ENCODE measurements around the gene PRR12. TPM values are rescaled to one million over a fixed set of nuclear protein-coding genes. Genes with fewer than 3 reads are reported as not detected.

PRR12 gene, protein sequence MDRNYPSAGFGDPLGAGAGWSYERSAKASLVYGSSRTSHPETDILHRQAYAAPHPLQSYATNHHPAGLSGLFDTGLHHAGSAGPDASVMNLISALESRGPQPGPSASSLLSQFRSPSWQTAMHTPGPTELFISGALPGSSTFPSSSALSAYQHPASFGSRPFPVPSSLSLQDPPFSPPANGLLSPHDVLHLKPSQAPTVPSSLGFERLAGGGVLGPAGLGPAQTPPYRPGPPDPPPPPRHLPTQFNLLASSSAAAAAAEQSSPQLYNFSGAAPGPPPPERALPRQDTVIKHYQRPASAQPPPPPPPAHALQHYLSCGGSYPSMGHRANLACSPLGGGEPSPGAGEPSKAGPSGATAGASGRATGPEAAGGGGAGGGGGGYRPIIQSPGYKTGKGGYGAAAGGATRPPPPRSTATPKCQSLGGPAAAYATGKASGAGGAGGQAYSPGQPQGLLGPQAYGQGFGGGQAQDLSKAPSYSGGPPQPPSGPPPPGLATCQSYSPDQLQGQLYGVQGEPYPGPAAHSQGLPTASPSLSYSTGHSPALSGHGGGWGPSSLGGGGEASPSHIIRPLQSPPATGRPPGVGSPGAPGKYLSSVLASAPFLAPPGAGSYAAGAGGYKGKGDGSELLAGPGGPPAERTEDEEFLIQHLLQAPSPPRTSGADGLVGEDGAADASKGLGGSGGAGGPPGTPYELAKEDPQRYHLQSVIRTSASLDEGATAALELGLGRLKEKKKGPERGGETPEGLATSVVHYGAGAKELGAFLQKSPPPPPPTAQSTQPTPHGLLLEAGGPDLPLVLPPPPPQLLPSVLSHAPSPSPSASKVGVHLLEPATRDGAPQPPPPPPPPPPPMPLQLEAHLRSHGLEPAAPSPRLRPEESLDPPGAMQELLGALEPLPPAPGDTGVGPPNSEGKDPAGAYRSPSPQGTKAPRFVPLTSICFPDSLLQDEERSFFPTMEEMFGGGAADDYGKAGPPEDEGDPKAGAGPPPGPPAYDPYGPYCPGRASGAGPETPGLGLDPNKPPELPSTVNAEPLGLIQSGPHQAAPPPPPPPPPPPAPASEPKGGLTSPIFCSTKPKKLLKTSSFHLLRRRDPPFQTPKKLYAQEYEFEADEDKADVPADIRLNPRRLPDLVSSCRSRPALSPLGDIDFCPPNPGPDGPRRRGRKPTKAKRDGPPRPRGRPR (N-terminal part only)
- total RNA-seq: 42.7 TPM

DNA sequence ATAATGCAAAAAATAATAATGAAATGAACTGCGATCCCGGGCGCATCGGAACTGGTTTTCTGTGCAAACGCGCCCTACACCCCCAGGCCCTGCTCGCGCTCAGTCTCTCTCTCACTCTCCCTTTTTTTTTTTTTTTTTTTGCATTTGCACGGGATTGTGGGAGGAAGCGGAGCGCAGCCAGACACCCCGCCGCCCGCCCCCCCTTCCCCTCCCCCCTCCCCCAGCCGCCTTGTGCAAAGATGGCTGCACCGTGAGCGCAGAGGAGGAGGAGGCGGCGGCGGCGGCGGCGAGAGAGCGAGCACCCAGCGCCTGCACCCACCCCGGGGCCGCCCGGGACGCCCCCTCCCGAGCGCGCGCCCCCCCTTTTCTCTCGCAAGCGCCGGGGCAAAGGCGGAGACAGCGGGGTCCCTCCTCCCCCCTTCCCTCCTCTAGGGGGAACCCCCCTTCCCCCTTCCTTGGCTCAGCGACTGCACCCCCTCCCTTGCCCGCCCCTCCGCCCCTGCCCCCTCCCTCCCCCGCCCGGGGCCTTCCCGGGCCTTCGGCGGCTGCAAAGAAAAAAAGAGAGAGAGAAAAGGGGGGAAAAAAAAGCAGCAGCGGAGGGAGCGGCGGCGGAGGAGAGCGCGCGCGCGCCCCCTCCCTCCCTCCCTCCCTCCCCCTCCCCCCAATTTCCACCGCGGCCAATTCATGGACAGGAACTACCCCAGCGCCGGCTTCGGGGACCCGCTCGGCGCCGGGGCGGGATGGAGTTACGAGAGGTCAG is at the start of gene PRR12:
Gene PRR12 (plus strand): TSS at position 212 of the 760 bp plus-strand sequence. CDS start 473 bp downstream, at position 685.
- DNase-seq (ENCODE audit: low spot score): peak; percentile 45

DNA sequence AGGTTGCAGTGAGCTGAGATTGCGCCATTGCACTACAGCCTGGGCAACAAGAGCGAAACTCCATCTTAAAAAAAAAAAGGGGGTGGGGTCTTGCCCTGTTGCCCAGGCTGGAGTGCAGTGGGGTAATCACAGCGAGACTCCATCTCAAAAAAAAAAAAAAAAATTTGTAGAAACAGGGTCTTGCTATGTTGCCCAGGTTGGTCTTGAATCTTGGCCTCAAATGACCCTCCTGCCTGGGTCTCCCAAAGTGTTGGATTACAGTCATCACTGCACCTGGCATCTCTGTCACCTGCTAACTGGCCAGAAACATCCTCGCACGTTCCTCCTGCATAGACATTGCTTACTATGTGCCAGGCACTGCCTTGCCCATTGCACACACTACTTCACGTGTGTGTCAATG is 49.1 kb upstream of the PRR12 start:
- no peak for DNase-seq (ENCODE audit: low spot score)

DNA sequence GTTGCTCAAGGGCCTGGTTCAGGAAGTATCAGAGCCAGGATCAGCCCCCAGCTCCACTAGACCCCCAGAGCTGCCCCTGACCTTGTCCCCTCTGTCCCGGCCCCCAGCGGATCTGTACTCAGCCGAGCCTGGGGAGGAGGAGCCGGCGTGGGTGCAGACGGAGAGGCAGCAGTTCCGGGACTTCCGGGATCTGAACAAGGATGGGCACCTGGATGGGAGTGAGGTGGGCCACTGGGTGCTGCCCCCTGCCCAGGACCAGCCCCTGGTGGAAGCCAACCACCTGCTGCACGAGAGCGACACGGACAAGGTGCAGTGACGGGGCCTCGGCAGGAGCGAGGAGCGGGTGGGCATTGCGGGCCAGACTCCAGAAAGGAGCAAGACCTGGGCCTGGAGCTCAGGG is 48.5 kb upstream of the PRR12 start:
- no peak for DNase-seq (ENCODE audit: low spot score)

DNA sequence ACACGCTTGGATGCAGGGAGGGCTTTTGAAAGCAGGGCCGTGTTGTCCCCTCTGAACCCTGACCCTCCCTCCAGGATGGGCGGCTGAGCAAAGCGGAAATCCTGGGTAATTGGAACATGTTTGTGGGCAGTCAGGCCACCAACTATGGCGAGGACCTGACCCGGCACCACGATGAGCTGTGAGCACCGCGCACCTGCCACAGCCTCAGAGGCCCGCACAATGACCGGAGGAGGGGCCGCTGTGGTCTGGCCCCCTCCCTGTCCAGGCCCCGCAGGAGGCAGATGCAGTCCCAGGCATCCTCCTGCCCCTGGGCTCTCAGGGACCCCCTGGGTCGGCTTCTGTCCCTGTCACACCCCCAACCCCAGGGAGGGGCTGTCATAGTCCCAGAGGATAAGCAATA is 48.0 kb upstream of the PRR12 start:
- DNase-seq (ENCODE audit: low spot score): no peak

DNA sequence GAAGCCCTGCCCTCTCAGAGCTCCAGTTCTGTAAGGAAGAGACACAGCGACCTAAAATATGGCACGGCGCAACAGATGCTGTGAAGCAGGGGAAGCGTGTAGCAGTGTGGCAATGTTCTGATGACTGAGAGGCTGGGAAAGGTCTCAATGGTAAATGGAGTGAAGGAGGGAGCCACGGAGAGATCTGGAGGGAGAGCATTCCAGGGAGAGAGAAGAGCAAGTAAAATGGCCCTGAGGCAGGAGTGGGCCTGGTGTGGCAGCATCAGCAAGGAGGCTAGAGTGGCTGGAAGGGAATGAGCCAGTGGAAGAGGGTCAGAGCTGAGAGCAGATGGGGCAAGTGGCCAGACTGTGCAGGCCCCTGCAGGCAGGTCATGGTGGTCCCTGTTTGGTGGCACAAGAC is 46.8 kb upstream of the PRR12 start:
- no peak for DNase-seq (ENCODE audit: low spot score)

DNA sequence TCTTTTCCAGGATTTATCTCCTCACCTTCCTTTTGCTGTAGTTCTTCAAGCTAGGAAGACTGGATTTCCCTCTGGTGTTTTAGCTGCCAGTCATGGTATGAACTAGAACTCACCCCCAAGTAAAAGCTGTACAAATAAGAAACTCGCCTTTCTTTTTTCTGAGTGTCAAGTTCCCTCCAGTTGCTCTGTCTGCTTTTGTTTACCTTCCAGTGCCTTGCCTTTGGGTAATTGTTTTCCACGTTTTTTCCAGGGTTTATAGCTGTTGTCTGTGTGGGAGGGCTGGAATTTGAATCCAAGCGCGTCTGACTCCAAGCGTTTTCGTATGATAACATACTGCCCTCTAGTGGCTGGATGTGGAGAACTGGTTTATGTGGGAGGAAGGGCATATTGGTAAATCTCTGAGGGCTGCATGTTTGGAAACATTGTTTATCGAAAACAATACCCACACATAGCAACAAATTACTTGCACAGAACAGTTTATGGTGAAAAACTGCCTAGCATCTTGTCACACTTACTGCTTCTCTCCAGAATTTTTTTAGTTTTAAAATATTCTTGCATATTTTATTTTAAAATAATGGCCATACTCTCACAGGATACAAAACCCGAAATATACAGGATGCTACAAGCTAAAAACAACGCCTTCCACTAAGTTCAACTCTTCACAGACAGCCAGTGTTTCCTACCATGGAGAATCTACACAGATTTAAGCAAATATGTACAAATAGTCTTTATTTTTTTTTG is 44.0 kb upstream of the PRR12 start:
- DNase-seq (ENCODE audit: low spot score): peak; percentile 88

DNA sequence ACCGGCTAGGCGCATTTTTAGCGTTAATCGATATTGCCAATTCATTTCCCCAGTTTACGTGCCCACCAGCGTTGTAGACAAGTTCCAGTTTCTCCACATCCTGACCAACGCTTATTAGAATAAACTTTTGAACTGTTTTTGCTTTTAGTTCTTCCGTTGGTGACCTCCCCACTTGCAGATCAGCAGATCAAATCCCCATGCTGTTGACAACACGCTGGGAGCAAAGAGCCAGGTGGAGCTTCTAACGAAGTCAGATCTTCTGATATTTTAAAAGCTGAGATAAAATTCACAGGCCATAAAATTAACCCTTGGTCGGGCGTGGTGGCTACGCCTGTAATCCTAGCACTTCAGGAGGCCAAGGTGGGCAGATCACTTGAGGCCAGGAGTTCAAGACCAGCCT is 41.9 kb upstream of the PRR12 start:
- DNase-seq (ENCODE audit: low spot score): no peak

DNA sequence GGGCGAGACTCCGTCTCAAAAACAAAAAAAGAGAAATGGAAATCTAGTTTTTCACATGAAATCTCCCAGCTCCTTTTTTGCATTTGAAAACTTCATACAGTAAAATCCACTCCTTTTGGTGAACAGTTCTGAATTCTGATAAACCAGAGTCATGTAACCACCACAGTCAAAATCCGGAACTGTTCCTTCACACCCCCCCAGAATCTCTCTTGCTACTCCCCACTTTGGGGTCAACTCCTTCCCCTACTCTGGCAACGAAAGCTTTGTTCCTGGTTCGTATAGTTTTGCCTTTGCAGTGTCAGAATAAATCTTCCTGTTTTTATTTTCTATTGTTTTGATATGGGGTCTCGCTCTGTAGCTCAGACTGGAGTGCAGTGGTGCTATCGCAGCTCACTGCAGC is 39.5 kb upstream of the PRR12 start:
- no peak for DNase-seq (ENCODE audit: low spot score)

DNA sequence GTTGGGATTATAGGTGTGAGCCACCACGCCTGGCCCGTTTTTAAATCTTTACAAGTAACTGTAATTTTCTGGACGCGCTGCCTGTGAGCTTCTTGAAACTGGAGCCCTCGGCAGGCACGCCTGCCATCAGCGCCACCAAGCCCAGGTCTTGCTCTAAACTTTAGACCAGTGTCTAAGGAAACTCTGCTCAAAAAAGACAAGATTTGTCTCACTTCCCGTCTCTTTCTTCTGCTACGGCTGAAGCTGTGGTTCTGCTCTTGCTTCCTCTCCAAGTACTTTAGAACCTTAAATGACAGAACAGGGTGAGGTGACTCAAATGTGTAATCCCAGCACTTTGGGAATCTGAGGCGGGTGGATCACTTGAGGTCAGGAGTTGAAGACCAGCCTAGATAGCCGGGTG is 38.2 kb upstream of the PRR12 start:
- DNase-seq (ENCODE audit: low spot score): no peak

DNA sequence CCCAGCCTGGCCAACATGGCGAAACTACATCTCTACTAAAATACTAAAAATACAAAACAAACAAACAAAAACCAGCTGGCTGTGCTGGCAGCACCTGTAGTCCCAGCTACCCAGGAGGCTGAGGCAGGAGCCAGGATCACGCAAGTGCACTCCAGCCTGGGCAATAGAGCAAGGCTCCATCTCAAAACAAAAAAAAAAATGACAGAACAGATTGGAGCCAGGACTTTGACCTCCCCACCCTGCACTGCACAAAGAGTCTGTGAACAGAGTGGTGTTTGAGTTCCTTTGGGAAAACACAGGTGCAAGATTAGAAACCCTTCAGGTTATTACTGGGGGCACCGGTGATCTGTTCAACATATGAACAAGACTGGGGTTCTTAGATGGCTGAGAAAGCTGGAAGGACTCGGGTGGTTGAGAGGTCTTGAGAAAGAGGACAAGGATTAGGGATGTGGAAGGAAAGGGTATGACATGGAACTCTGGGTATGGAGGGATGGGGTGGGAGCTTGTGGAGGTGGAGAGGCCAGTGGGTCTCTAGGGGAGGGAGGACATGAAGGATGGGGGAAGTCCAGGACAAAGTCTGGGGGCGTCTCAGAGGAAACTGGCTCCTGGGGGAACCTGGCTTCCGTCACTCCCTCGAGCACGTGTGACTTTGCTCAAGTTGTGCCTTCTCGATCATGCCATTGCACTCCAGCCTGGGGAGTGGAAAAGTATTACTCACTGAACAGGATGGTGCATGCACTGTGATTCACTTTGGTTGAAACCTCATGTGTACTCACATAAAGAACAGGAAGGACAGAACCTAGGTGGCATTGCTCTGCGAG is 37.3 kb upstream of the PRR12 start:
- DNase-seq (ENCODE audit: low spot score): no peak

DNA sequence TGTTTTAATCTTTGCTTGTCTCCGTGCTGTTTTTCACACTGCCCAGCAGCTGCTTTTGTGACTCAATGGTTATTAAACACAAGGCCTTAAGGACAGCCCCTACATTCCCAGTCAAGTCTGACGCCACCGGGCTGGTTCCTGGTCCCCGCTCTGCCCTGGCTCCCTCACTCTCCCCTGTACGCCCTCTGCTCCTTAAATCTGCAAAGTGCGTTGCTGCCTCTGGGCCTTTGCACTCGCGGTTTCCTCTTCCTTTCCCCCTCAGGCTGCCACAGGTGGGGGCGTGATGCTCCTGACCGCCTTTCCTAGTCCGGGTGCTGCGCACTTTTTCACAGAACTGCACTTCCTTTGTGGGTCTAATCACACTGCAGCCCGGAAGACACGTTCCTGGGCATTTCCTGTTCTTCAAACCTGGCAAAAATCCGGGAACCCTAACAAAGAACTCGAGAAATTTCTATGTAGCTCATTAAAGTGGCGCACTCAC is 36.2 kb upstream of the PRR12 start:
- no peak for DNase-seq (ENCODE audit: low spot score)

DNA sequence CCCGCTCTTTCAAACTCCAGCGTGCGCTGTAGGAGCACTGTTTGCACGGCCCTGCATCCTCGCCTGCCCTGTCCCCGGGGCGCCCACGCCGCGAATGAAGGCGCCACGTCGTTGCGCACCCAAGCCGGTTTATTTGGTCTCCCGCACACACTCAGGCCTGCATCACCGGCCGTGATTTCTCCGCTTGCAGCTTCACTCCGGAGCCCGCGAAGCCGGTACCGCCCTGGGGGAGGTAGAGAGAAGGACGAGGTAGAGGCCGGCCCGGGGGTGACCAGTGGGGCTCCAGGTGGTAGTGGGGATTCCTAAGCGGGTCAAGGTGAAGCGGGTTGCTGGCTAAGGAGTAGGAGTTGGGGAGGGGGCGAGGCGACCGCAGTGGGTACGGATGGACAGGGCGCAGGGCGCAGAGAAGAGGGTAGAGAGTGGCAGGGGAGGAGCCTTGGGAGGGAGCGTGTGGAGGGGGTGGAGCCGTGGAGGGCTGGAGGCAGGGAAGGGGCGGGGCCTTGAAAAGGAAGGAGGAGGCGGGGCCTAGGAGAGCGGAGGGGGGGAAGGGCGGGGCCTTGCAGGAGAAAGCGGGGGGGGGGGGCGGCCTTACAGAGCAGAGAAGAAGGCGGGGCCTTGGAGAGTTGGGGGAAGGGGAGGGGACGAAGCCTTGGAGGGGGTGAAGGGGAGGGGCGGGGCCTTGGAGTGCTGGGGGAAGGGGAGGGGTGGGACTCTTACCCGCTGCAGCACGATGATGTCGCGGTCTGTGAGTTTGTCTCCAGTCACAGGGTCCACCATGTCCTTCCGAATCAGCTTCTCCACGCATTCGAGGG is 35.2 kb upstream of the PRR12 start:
- peak; percentile 35 for DNase-seq (ENCODE audit: low spot score)

DNA sequence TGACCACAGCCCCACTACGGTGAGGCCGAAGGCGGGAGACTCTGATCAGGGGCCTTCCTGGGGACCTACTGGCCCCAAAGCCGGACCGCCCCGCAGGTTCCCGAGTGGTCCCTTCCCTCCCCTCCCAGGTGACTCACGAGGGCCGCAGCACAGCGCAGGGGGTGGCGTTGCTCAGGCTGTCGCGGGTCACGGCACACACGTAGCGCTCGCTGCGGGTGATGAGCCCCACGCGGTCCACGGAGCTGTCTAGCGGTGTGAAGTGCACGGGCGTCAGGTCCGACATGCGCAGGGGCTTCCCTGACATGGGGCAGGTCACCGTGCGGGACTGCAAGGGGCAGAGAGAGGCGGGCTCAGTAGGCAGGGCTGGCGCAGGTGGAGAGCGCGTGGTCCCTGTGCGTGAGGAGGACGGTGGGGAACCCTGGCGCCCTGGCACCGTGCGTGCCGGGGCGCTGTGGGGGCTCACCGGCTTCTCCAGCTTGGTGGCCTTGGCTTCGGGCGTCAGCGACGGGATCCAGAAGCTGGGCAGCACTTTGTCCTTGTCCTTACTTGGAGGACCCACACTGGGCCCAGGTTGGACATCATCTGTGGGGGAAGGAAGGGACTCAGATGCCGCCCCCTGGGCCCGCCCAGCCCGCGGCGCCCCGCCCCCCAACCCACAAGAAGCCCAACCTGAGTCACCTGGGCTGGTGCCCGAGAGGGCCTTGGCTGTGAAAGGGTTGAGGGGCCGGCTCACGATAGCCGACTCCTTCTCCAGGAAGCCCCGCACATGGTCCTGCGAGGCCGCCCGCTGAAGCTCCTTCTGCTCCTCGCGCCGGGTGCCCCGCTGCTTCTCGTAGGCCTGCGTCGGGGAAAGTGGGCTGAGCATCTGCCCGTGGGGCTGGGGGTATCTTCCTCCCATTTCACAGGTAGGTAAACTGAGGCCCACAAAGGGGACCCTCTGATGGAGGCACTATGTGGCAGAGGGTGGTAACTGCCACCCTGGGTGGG is 34.3 kb upstream of the PRR12 start:
- no peak for DNase-seq (ENCODE audit: low spot score)

DNA sequence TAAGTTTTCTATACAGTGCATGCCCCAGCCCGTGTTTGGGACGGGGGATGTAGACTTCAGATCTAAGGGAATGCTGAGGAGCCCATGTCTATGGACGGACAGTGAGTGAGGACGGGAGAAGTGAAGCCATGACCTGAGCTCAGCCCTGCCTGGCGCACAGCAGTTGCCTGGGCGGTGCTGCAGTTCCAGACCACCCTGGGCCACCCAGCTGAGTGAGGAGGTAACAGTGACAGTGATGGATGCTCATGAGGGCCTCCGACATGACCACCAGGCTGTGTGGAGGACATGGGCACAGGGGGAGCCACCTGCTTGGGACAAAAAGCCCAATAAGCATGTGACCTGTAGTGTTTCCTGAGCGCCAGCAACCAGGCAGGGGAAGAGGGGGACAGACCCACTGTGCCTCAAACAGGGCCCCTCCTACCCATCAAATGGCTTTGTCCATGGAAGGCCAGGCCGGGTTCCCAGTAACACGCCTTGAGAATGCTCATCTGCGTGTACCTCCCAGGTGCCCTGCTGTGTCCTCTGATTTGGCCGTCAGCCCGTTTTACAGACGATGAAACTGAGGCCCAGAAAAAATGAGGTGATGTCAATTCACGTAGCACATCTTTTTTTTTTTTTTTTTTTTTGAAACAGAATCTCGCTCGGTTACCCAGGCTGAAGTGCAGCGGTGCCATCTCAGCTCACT is 33.2 kb upstream of the PRR12 start:
- DNase-seq (ENCODE audit: low spot score): no peak

DNA sequence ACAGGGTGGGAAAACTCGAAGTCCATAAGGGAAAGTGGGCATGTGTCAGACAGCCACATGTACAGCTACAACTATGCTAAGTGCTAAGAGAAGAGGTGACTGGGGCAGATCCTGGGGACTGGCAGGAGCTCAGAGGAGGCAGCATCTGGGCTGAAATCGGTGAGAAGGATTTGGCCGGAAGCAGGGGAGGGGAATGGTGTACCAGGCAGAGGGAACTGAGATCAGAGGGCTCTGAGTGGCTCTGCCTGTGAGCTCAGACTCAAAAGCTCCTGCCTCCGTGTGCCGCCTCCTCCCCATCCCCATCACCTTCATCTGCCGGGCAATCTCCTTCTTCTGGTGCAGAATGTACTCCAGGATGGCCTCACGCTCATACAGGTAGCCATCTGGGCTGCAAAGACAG is 32.4 kb upstream of the PRR12 start:
- DNase-seq (ENCODE audit: low spot score): no peak

DNA sequence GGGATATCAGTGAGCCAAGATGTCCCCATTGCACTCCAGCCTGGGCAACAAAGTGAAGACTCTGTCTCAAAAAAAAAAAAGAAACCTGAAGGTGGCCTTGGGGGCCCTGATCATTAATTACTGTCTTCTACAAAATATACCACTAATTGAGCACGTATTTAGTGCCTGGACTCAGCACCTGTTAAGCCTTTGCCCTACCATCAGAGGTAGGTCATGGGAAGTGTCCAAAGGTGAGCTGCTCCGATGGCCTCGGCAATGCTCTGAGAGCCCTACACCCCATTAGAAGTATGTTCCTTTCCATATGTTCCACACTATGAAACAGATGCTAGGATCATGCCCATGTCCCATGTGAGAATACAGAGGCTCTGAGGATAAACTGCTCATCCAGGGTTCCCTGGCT is 31.5 kb upstream of the PRR12 start:
- no peak for DNase-seq (ENCODE audit: low spot score)

DNA sequence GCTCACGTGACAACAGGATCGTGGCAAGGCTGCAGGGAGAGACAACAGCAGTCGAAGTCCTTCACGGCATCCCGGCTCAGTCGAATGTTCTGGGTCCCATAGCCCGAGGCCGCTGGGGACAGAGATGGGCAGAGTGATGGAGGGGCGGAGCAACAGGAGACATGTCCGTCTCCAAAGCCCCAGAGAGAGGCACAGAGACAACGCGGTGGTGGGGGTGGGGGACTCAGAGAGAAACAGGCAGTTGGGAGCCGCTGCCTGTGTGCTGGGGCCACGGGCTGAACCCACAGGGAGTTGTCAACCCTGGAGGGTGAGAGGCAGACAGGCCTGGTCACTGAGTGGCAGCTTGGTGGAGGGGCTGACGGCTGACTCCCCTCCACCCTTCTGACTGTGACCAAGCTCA is 31.1 kb upstream of the PRR12 start:
- no peak for DNase-seq (ENCODE audit: low spot score)

All from mucosa of gallbladder (tissue), 1 donor.